Measurements from ENCODE around the gene OGFR. TPM values are rescaled to one million over a fixed set of nuclear protein-coding genes. Genes with fewer than 3 reads are reported as not detected.
A peak's percentile ranks its signal among the peaks of the same experiment; 100 is the strongest.

OGFR gene
- total RNA-seq, 4 donors from 2014 or later: 73.3 to 88.3 (median 76.3) TPM

- Histone ChIP-seq H3K27ac (peak overlapping the region; percentile 85 to 98 (median 94)), H3K4me3 (peak overlapping the region; percentile 54 to 98 (median 86)), H3K9me3 (no peaks in the 10 kb centered on the region), H3K4me1 (peaks cover 6 to 30% (median 16%) of the 10 kb centered on the region in 4 donors), H3K36me3 (peaks cover 0 to 23% (median 0%) of the 10 kb centered on the region in 3 donors), H3K27me3 (no peaks in the 10 kb centered on the region)
- no peak for DNase-seq
- TF ChIP-seq CTCF (IDR thresholded peaks at IDR 0.05) (no peak), POLR2A (IDR thresholded peaks at IDR 0.05) (no peak)
These were observed 7.7 kb upstream of the OGFR start for GRCh38 chr20:62796699-62797491.

- DNase-seq: peak in 2 of 3 donors; percentile 86 to 87
- Histone ChIP-seq H3K9me3 (no peaks in the 10 kb centered on the region), H3K27me3 (no peaks in the 10 kb centered on the region), H3K4me3 (peak overlapping the region in 2 of 4 donors; percentile 54 to 98), H3K4me1 (peaks cover 6 to 30% (median 16%) of the 10 kb centered on the region in 4 donors), H3K27ac (peak overlapping the region; percentile 85 to 98 (median 94)), H3K36me3 (peaks cover 0 to 23% (median 0%) of the 10 kb centered on the region in 3 donors)
- TF ChIP-seq CTCF (IDR thresholded peaks at IDR 0.05) (peak in 3 of 6 experiments; percentile 26 to 39 (median 33)), POLR2A (IDR thresholded peaks at IDR 0.05) (peak; percentile 49 to 82)
These were observed 6.7 kb upstream of the OGFR start for GRCh38 chr20:62797671-62798532.

GRCh38 chr20:62799036-62799435 is 5.6 kb upstream of the OGFR start:
- no peak overlapping the region for H3K4me3 ChIP-seq
- no peak for TF ChIP-seq POLR2A (IDR thresholded peaks at IDR 0.05)
- no peak for TF ChIP-seq CTCF (IDR thresholded peaks at IDR 0.05)
- H3K4me1 ChIP-seq: peaks cover under 1 to 24% (median 10%) of the 10 kb centered on the region in 4 donors
- no peaks in the 10 kb centered on the region for H3K9me3 ChIP-seq
- H3K36me3 ChIP-seq: peaks cover 0 to 23% (median 0%) of the 10 kb centered on the region in 3 donors
- DNase-seq: no peak
- H3K27me3 ChIP-seq: no peaks in the 10 kb centered on the region
- peak overlapping the region in 2 of 4 donors; percentile 38 to 98 for H3K27ac ChIP-seq

GRCh38 chr20:62799459-62799858 is 5.2 kb upstream of the OGFR start:
- H3K9me3 ChIP-seq: no peaks in the 10 kb centered on the region
- no peak for DNase-seq
- no peak overlapping the region for H3K4me3 ChIP-seq
- H3K27me3 ChIP-seq: no peaks in the 10 kb centered on the region
- H3K4me1 ChIP-seq: peaks cover 3 to 28% (median 11%) of the 10 kb centered on the region in 4 donors
- H3K36me3 ChIP-seq: peaks cover 0 to 23% (median 0%) of the 10 kb centered on the region in 3 donors
- H3K27ac ChIP-seq: peak overlapping the region in 1 of 4 donors; percentile 13
- TF ChIP-seq CTCF (IDR thresholded peaks at IDR 0.05) (no peak), POLR2A (IDR thresholded peaks at IDR 0.05) (no peak)

GRCh38 chr20:62799873-62800272 is 4.8 kb upstream of the OGFR start:
- peaks cover 0 to 23% (median 0%) of the 10 kb centered on the region in 3 donors for H3K36me3 ChIP-seq
- TF ChIP-seq CTCF (IDR thresholded peaks at IDR 0.05) (no peak), POLR2A (IDR thresholded peaks at IDR 0.05) (no peak)
- peaks cover 3 to 28% (median 9%) of the 10 kb centered on the region in 4 donors for H3K4me1 ChIP-seq
- no peaks in the 10 kb centered on the region for H3K9me3 ChIP-seq
- DNase-seq: no peak
- no peak overlapping the region for H3K4me3 ChIP-seq
- H3K27me3 ChIP-seq: no peaks in the 10 kb centered on the region
- H3K27ac ChIP-seq: no peak overlapping the region

Data from Peyer's patch (tissue), 4 donors.